Right forelimb (tissue), 1 donor: ENCODE measurements around the gene STPG4.

ENCODE experiments used
- DNase-seq: peaks from one replicate; pipeline ENCODE4 v3.0.0-alpha.2; 2018

STPG4 gene

DNA sequence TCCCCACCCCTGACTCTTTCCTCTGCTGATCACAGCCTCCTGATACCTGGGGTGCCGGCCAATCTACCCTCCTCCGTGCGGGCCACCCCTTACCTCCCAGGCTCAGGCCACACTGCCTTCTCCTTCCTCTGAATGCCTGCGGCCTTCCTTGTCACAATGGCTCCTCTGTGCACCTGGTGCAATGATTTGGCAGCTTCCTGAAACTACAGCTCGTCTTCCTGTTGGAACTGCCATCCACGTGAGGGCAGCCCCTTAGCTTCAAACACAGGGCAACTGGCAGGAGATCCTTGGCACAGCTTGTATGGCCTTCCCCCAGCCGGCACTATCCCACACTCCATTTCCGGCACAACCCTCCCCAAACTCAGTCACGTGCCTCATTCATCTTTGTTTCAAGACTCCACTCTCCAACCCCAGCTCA lies 69.0 kb downstream of the STPG4 start:
- DNase-seq: no peak

GRCh38 chr2:47083886-47084687 lies 71.0 kb downstream of the STPG4 start:
- DNase-seq: no peak

DNA sequence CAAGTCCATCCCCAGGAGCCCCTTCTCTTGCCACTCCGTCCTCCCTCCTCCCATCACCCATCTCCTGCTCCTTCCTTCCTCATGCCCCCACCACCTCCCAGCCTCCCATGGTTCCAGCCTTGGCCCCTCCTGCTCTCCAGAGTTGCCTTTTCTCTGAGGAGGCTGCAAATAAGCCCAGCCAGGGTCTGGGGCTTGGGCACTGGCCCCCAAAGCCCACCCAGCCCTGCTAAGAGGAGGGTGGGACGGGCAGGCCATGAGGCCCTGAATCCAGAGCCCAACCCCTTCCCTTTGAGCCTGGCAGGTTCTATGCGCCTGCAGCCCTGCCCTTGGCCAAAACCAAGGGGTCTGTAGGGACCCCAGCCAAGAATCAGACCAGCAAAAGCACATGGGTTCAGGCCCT lies 71.6 kb downstream of the STPG4 start:
- DNase-seq: no peak

DNA sequence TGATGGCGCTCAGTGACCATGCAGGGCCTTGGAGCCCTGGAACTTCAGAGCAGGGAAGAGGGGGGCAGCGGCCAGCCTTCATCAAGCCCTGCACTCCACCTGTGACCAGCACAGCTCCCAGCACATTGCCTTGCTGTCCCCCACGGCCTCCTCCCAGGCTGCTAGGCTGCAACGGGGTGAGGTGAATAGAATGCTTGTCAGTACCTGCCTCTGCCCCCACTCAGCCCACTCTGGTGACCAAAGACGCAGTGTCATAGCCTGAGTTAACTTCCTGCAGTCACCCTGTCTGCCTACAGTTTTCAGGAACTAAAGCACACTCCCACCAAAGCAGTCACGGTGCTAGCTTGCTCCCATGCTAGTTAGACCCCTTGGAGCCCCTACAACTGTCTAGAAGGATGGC lies 72.1 kb downstream of the STPG4 start:
- DNase-seq: no peak

DNA sequence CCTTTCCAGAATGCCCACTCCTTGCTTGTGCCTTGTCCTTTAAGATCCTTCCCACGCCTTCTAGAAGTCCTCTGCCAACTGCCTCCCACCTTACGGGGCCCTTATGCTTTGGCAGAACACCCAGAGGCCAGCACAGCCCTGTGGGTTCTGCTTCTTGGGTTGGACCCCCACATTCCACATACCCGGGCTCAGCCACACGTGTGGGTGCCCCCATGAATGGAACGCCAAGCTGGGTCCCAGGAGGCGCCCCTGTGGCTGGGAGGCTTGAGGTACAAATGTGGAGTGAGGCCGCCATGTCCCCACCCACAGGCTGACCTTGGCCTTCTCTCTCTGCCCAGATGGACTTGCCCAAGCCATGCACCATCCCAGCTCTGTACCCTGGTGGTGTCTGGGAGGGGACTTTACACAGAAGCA lies 74.2 kb downstream of the STPG4 start:
- DNase-seq: no peak

GRCh38 chr2:47079515-47080412 lies 75.3 kb downstream of the STPG4 start:
- DNase-seq: no peak

GRCh38 chr2:47078541-47079482 lies 76.3 kb downstream of the STPG4 start:
- DNase-seq: no peak

GRCh38 chr2:47077442-47078117 lies 77.5 kb downstream of the STPG4 start:
- no peak for DNase-seq

GRCh38 chr2:47076586-47077441 lies 78.3 kb downstream of the STPG4 start:
- DNase-seq: no peak

GRCh38 chr2:47076126-47076506 lies 79.0 kb downstream of the STPG4 start:
- no peak for DNase-seq

GRCh38 chr2:47075361-47076125 lies 79.6 kb downstream of the STPG4 start:
- DNase-seq: no peak

DNA sequence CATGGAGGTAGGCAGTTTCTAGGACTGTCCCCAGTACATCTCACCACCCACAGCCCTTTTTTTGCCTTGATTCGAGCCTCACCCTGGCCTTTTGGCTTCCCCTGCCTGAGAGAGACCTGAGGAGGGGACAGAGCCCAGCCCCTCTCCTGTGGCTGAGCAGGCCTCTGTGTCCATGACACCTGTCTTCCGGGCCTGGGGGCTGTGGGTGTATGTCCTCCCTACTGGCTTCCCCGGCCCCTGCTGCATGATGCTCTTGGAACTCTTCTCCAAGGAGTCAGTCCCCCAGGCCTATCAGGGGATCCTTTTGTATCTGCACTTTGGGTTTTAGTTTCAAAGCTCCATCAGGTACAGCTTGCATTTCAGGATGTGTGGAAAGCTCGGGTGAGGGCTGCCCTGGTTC lies 80.4 kb downstream of the STPG4 start:
- DNase-seq: no peak

DNA sequence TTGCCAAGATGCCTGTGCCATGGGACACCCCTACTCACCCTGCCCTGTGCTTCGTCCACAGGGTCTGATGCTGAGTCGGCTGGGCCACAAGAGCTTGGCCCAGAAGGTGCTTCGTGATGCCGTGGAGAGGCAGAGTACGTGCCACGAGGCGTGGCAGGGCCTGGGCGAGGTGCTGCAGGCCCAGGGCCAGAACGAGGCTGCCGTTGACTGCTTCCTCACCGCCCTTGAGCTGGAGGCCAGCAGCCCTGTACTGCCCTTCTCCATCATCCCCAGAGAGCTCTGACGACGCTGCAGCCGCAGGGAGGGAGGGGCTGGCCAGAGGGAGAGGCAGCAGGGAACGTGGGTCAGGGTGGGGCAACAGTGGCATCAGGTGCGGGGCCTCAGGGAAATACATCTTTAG lies 81.5 kb downstream of the STPG4 start:
- DNase-seq: no peak

DNA sequence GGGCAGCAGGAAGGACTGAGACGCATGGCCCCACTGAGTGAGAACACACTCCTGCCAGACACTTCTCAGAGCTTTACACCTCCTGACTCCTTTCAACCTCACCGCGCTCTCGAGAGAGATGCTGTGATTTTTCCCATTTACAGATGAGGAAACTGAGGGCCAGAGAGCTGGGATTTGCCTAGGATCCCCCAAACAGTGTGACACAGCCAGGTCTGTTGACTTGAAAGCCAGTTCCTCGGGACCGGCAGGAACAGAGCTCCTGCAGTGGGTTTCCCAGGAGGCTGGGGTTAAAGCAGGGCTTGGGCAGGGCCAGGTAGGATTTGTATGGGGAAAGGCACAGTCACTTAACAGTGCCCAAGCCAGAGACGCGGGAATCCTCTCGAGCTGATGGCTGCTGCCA lies 81.9 kb downstream of the STPG4 start:
- DNase-seq: no peak

GRCh38 chr2:47072728-47073191 lies 82.3 kb downstream of the STPG4 start:
- no peak for DNase-seq

GRCh38 chr2:47072018-47072691 lies 83.0 kb downstream of the STPG4 start:
- peak; percentile 65 for DNase-seq

DNA sequence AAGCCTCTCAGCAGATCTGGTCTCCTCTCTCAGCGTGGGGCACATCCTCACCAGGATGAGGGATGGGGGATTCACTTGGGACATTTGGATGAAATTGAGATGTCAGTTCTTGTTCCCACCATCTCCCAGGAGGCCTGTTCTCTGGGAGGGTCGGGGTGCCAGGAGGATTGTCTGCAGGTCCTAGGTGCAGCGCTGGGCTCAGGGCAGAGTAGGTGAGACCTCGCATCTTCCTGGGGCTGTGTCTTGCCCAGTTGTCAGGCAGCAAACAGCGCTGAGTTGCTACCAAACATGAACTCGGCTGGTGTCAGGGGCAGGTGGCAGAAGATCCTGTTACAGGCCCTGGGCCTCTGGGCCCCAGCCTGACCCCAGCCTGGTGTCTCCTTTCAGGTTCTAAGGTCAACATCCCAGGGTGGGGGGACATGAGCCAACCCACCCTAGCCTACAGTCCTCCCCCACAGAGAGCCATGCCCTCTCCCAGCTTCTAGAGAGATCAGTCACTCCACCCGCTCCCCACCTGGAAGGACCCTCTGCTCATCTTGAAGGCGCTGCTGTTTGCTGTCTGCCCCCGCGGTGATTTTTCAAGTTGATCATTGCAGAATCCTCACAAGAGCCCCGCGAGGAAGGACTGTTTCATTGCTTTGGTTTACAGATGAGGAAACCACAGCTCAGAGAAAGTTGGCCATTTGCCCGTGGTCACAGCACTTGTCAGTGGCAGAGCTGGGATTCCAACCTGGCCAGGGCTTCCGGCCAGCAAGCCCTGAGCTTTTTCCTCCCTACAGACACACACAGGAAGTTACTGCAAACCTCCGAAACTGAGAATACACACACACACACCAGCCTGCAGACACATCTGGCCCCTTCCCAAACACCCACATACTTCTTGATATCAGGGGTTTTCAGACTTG lies 83.9 kb downstream of the STPG4 start:
- DNase-seq: peak; percentile 71

- DNase-seq: no peak
Measured at GRCh38 chr2:47070155-47070919, 84.8 kb downstream of the STPG4 start.
